ENCODE measurements around the gene SYNE1.

SYNE1 gene

GRCh38 chr6:152186840-152187239, 450.3 kb downstream of the SYNE1 start:
- Histone ChIP-seq H3K9me3 (ENCODE audit: control insufficient read depth, low read length) (no peaks in the 10 kb centered on the region), H3K36me3 (ENCODE audit: control insufficient read depth, insufficient read depth, low read length, severe bottlenecking) (peaks cover 34% of the 10 kb centered on the region), H3K4me3 (ENCODE audit: low read length) (no peak overlapping the region), H3K4me1 (ENCODE audit: control insufficient read depth, insufficient read depth, low read length) (no peaks in the 10 kb centered on the region), H3K27me3 (replicated peaks; ENCODE audit: control insufficient read depth, insufficient read depth, low read length) (no peaks in the 10 kb centered on the region), H3K9ac (ENCODE audit: low read length) (no peak overlapping the region)
- no peak for DNase-seq (ENCODE audit: low read depth)

GRCh38 chr6:152184917-152185574, 452.1 kb downstream of the SYNE1 start:
- no peak overlapping the region for H3K9ac ChIP-seq (ENCODE audit: low read length)
- peak; percentile 48 for DNase-seq (ENCODE audit: low read depth)
- H3K4me3 ChIP-seq (ENCODE audit: low read length): no peak overlapping the region
- peaks cover 35% of the 10 kb centered on the region for H3K36me3 ChIP-seq (ENCODE audit: control insufficient read depth, insufficient read depth, low read length, severe bottlenecking)
- H3K4me1 ChIP-seq (ENCODE audit: control insufficient read depth, insufficient read depth, low read length): no peaks in the 10 kb centered on the region
- H3K27me3 ChIP-seq (replicated peaks; ENCODE audit: control insufficient read depth, insufficient read depth, low read length): no peaks in the 10 kb centered on the region
- H3K9me3 ChIP-seq (ENCODE audit: control insufficient read depth, low read length): no peaks in the 10 kb centered on the region

DNA sequence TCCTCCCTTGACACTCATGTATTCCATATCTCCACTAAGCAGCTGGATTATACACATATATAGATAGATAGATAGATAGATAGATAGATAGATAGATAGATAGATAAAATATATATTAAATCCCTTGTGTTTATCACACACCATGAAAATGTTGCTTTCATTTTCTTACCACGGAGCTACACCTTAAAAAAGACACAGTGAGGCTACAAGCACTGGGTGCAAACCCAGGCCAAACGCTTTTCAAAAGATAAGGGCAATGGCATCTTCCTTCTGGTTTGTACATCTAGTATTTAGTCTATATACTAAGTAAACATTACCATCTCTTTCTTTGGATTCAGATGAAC, 452.6 kb downstream of the SYNE1 start:
- Histone ChIP-seq H3K9ac (ENCODE audit: low read length) (no peak overlapping the region), H3K4me3 (ENCODE audit: low read length) (no peak overlapping the region), H3K9me3 (ENCODE audit: control insufficient read depth, low read length) (no peaks in the 10 kb centered on the region), H3K4me1 (ENCODE audit: control insufficient read depth, insufficient read depth, low read length) (no peaks in the 10 kb centered on the region), H3K36me3 (ENCODE audit: control insufficient read depth, insufficient read depth, low read length, severe bottlenecking) (peaks cover 37% of the 10 kb centered on the region), H3K27me3 (replicated peaks; ENCODE audit: control insufficient read depth, insufficient read depth, low read length) (no peaks in the 10 kb centered on the region)
- no peak for DNase-seq (ENCODE audit: low read depth)

- no peak for DNase-seq (ENCODE audit: low read depth)
- no peaks in the 10 kb centered on the region for H3K9me3 ChIP-seq (ENCODE audit: control insufficient read depth, low read length)
These were observed 456.6 kb downstream of the SYNE1 start for GRCh38 chr6:152180601-152181000.

GRCh38 chr6:152176268-152176667, 460.9 kb downstream of the SYNE1 start:
- Histone ChIP-seq H3K27me3 (replicated peaks; ENCODE audit: control insufficient read depth, insufficient read depth, low read length) (no peaks in the 10 kb centered on the region), H3K36me3 (ENCODE audit: control insufficient read depth, insufficient read depth, low read length, severe bottlenecking) (peaks cover 44% of the 10 kb centered on the region), H3K4me1 (ENCODE audit: control insufficient read depth, insufficient read depth, low read length) (peaks cover 5% of the 10 kb centered on the region), H3K9ac (ENCODE audit: low read length) (no peak overlapping the region), H3K9me3 (ENCODE audit: control insufficient read depth, low read length) (no peaks in the 10 kb centered on the region), H3K4me3 (ENCODE audit: low read length) (no peak overlapping the region)
- no peak for DNase-seq (ENCODE audit: low read depth)

More at GRCh38 chr6:152180601-152181000, 456.6 kb downstream of the SYNE1 start:
- H3K4me3 ChIP-seq (ENCODE audit: low read length): no peak overlapping the region
- no peaks in the 10 kb centered on the region for H3K27me3 ChIP-seq (replicated peaks; ENCODE audit: control insufficient read depth, insufficient read depth, low read length)
- no peak overlapping the region for H3K9ac ChIP-seq (ENCODE audit: low read length)
- peaks cover 30% of the 10 kb centered on the region for H3K36me3 ChIP-seq (ENCODE audit: control insufficient read depth, insufficient read depth, low read length, severe bottlenecking)
- peaks cover 5% of the 10 kb centered on the region for H3K4me1 ChIP-seq (ENCODE audit: control insufficient read depth, insufficient read depth, low read length)

DNA sequence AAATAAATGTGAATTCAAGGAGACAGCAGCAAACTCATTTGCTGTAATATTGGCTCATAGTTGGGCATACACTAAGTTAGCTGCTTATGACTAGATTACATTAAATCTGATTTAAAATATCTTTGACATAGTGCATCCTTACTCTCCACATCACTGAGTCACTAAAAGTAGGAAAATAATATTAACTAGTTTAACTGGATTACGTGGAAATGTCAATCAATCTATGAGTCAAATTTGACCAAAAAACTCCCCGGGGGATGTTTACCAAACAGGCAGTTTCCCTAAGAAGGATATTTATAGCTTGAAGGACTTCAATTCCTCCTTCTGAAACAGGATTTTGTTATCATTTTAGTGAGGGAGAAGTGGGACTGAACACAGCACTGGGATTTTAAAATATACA, 463.2 kb downstream of the SYNE1 start:
- no peak overlapping the region for H3K4me3 ChIP-seq (ENCODE audit: low read length)
- no peaks in the 10 kb centered on the region for H3K9me3 ChIP-seq (ENCODE audit: control insufficient read depth, low read length)
- peaks cover 42% of the 10 kb centered on the region for H3K36me3 ChIP-seq (ENCODE audit: control insufficient read depth, insufficient read depth, low read length, severe bottlenecking)
- no peaks in the 10 kb centered on the region for H3K27me3 ChIP-seq (replicated peaks; ENCODE audit: control insufficient read depth, insufficient read depth, low read length)
- no peak for DNase-seq (ENCODE audit: low read depth)
- no peak overlapping the region for H3K9ac ChIP-seq (ENCODE audit: low read length)
- peaks cover 5% of the 10 kb centered on the region for H3K4me1 ChIP-seq (ENCODE audit: control insufficient read depth, insufficient read depth, low read length)

GRCh38 chr6:152173321-152173720, 463.8 kb downstream of the SYNE1 start:
- H3K4me3 ChIP-seq (ENCODE audit: low read length): no peak overlapping the region
- no peaks in the 10 kb centered on the region for H3K27me3 ChIP-seq (replicated peaks; ENCODE audit: control insufficient read depth, insufficient read depth, low read length)
- H3K9ac ChIP-seq (ENCODE audit: low read length): no peak overlapping the region
- H3K36me3 ChIP-seq (ENCODE audit: control insufficient read depth, insufficient read depth, low read length, severe bottlenecking): peaks cover 37% of the 10 kb centered on the region
- DNase-seq (ENCODE audit: low read depth): peak; percentile 50
- peaks cover 5% of the 10 kb centered on the region for H3K4me1 ChIP-seq (ENCODE audit: control insufficient read depth, insufficient read depth, low read length)
- H3K9me3 ChIP-seq (ENCODE audit: control insufficient read depth, low read length): no peaks in the 10 kb centered on the region

- DNase-seq (ENCODE audit: low read depth): peak; percentile 63
- Histone ChIP-seq H3K36me3 (ENCODE audit: control insufficient read depth, insufficient read depth, low read length, severe bottlenecking) (peaks cover 33% of the 10 kb centered on the region), H3K4me1 (ENCODE audit: control insufficient read depth, insufficient read depth, low read length) (no peaks in the 10 kb centered on the region), H3K27me3 (replicated peaks; ENCODE audit: control insufficient read depth, insufficient read depth, low read length) (no peaks in the 10 kb centered on the region), H3K9me3 (ENCODE audit: control insufficient read depth, low read length) (no peaks in the 10 kb centered on the region), H3K9ac (ENCODE audit: low read length) (no peak overlapping the region), H3K4me3 (ENCODE audit: low read length) (no peak overlapping the region)
These were observed 466.2 kb downstream of the SYNE1 start for GRCh38 chr6:152170702-152171667.

DNA sequence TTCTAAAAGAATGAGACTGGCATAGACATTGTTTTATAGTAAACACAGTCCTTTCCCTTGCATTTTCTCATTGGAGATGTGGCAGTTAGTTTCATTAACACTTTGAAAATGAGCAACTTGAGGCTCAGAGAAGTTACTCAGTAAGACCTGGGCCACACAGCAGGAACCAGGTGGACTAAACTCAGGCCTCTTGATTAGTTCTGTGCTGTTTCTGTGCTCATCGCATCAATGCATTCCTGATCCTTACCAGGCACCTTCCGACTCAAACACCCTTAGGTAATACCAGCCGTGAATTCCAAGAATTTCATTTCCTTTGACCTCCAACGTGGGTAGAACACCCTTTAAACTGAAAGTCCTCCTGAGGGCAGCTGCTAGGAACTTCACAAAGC, 466.9 kb downstream of the SYNE1 start:
- Histone ChIP-seq H3K9ac (ENCODE audit: low read length) (no peak overlapping the region), H3K4me3 (ENCODE audit: low read length) (no peak overlapping the region), H3K27me3 (replicated peaks; ENCODE audit: control insufficient read depth, insufficient read depth, low read length) (no peaks in the 10 kb centered on the region), H3K9me3 (ENCODE audit: control insufficient read depth, low read length) (no peaks in the 10 kb centered on the region), H3K36me3 (ENCODE audit: control insufficient read depth, insufficient read depth, low read length, severe bottlenecking) (peaks cover 26% of the 10 kb centered on the region), H3K4me1 (ENCODE audit: control insufficient read depth, insufficient read depth, low read length) (no peaks in the 10 kb centered on the region)
- no peak for DNase-seq (ENCODE audit: low read depth)

GRCh38 chr6:152167641-152168603, 469.2 kb downstream of the SYNE1 start:
- no peaks in the 10 kb centered on the region for H3K27me3 ChIP-seq (replicated peaks; ENCODE audit: control insufficient read depth, insufficient read depth, low read length)
- peaks cover 27% of the 10 kb centered on the region for H3K36me3 ChIP-seq (ENCODE audit: control insufficient read depth, insufficient read depth, low read length, severe bottlenecking)
- no peaks in the 10 kb centered on the region for H3K9me3 ChIP-seq (ENCODE audit: control insufficient read depth, low read length)
- H3K9ac ChIP-seq (ENCODE audit: low read length): no peak overlapping the region
- H3K4me3 ChIP-seq (ENCODE audit: low read length): no peak overlapping the region
- DNase-seq (ENCODE audit: low read depth): no peak
- no peaks in the 10 kb centered on the region for H3K4me1 ChIP-seq (ENCODE audit: control insufficient read depth, insufficient read depth, low read length)

DNA sequence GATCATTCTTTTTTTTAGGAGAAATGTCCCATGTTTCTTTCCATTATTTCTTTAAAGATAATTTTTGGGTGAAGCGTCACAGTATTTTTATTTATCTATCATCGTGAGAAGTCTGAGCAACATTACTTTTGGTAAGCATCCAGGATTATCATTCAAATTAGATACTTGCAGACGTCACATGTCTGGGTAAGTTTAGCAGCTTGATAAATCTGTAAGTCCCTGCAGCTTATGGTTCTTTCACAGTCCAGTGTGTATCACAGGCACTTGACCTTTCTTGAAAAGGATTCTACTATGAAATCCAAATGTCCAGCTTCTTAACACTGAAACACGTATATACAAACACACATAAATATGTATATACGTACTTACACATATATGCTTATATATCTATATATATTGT, 470.3 kb downstream of the SYNE1 start:
- H3K4me3 ChIP-seq (ENCODE audit: low read length): no peak overlapping the region
- no peaks in the 10 kb centered on the region for H3K4me1 ChIP-seq (ENCODE audit: control insufficient read depth, insufficient read depth, low read length)
- peaks cover 30% of the 10 kb centered on the region for H3K36me3 ChIP-seq (ENCODE audit: control insufficient read depth, insufficient read depth, low read length, severe bottlenecking)
- no peak overlapping the region for H3K9ac ChIP-seq (ENCODE audit: low read length)
- H3K27me3 ChIP-seq (replicated peaks; ENCODE audit: control insufficient read depth, insufficient read depth, low read length): no peaks in the 10 kb centered on the region
- no peaks in the 10 kb centered on the region for H3K9me3 ChIP-seq (ENCODE audit: control insufficient read depth, low read length)
- DNase-seq (ENCODE audit: low read depth): no peak

All from adipocyte (in vitro differentiated cells).